ENCODE data around the gene SLC26A1.

The SLC26A1 gene

DNA sequence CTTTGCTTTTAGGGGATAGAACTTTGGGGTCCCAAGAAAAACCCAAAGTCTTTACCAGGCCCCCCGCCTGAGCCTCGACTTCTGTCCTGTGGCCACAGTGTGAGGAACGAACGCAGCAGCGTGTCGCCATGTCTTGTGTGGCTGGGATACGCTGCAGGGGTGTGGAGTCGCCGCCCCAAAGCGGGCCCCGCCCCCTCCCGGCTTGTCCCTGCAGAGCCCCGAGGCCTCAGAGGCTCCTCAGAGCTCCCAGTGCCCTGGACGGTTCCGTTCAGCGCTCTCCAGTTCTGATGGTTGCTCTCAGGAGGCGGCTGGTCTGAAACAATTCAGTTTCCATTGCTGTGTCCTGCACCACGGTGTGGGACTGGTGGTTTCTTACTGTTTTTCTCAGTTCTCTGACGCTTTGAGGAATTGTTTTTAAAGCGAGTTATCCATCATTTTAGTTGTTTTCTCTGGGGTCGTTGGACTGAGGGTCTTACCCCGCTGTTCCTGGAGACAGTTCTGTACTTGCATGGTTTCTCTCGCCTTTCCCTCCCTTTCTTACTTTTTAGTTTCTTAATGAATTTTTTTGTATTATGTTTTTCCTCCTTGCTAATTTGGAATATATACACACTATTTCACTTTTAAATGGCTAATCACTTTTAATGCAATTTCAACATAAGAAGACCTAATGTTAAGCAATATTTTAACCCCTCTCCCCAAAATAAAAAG is 7.9 kb downstream of the SLC26A1 start:
- TF ChIP-seq SIN3A (IDR thresholded peaks at IDR 0.05; ENCODE audit: borderline replicate concordance, insufficient read depth, low read length) (no peak), FOXP2 (optimal IDR thresholded peaks at IDR 0.05; ENCODE audit: borderline replicate concordance, extremely low read depth, extremely low read length, insufficient read depth) (no peak), POLR2AphosphoS5 (IDR thresholded peaks at IDR 0.05; ENCODE audit: low read depth, low read length) (no peak), TAF1 (IDR thresholded peaks at IDR 0.05; ENCODE audit: borderline replicate concordance, insufficient read depth, low read length) (no peak)
- TF ChIP-seq, protein P1, sequence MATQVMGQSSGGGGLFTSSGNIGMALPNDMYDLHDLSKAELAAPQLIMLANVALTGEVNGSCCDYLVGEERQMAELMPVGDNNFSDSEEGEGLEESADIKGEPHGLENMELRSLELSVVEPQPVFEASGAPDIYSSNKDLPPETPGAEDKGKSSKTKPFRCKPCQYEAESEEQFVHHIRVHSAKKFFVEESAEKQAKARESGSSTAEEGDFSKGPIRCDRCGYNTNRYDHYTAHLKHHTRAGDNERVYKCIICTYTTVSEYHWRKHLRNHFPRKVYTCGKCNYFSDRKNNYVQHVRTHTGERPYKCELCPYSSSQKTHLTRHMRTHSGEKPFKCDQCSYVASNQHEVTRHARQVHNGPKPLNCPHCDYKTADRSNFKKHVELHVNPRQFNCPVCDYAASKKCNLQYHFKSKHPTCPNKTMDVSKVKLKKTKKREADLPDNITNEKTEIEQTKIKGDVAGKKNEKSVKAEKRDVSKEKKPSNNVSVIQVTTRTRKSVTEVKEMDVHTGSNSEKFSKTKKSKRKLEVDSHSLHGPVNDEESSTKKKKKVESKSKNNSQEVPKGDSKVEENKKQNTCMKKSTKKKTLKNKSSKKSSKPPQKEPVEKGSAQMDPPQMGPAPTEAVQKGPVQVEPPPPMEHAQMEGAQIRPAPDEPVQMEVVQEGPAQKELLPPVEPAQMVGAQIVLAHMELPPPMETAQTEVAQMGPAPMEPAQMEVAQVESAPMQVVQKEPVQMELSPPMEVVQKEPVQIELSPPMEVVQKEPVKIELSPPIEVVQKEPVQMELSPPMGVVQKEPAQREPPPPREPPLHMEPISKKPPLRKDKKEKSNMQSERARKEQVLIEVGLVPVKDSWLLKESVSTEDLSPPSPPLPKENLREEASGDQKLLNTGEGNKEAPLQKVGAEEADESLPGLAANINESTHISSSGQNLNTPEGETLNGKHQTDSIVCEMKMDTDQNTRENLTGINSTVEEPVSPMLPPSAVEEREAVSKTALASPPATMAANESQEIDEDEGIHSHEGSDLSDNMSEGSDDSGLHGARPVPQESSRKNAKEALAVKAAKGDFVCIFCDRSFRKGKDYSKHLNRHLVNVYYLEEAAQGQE (IDR thresholded peaks at IDR 0.05; ENCODE audit: insufficient read depth in 1 of 2, low read depth in 2 of 2, low read length in 2 of 2), result no peak

DNA sequence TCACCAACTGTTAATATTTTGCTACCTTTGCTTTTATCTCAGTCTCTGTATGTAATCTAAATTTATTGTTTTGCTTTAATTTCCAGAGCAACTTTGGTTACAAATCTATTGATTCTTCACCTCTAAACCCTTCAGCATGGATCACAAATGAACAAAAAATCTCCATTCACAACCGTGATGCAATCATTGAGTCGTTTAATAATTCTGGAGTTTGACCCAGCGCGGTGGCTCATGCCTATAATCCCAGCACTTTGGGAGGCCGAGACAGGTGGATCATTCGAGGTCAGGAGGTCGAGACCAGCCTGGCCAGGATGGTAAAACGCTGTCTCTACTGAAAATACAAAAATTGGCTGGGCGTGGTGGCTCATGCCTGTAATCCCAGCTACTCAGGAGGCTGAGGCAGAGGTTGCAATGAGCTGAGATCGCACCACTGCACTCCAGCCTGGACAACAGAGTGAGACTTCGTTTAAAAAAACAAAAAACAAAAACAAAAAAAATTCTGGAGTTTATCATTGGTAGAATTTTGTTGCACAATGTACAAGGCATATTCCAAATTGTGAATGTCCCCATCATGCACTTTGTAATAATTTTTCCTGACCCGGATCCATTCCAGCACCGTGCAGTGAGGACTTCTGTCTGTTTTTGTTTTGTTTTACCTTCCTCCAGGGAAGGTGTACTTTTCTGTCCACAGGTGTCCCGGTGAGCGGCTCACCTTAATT is 8.7 kb downstream of the SLC26A1 start:
- TF ChIP-seq POLR2AphosphoS5 (IDR thresholded peaks at IDR 0.05; ENCODE audit: low read depth, low read length) (no peak), SIN3A (IDR thresholded peaks at IDR 0.05; ENCODE audit: borderline replicate concordance, insufficient read depth, low read length) (no peak), TAF1 (IDR thresholded peaks at IDR 0.05; ENCODE audit: borderline replicate concordance, insufficient read depth, low read length) (no peak)
- TF ChIP-seq, protein P1 (IDR thresholded peaks at IDR 0.05; ENCODE audit: insufficient read depth in 1 of 2, low read depth in 2 of 2, low read length in 2 of 2), result no peak

DNA sequence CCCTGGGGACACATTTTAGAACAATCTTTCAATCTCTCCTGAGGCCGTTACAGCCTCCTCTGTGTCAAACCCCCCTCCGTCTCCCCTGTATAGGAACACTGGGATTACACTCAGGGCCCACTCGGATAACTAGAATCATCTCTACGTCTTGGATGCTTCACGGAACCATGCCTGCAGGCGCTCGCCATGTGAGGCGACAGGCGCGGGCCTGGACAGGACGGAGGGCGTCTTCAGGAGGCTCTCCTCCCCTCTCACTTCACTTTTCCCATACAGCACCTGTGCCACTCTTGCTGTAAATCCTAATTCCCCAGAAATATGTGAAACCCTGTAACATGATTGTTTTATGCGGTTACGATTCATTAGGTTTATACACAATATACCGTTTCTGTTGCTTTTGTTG is 10.4 kb downstream of the SLC26A1 start:
- TF ChIP-seq FOXP2 (optimal IDR thresholded peaks at IDR 0.05; ENCODE audit: borderline replicate concordance, extremely low read depth, extremely low read length, insufficient read depth) (no peak), SIN3A (IDR thresholded peaks at IDR 0.05; ENCODE audit: borderline replicate concordance, insufficient read depth, low read length) (no peak), TAF1 (IDR thresholded peaks at IDR 0.05; ENCODE audit: borderline replicate concordance, insufficient read depth, low read length) (no peak), POLR2AphosphoS5 (IDR thresholded peaks at IDR 0.05; ENCODE audit: low read depth, low read length) (no peak)
- TF ChIP-seq, protein P1 (IDR thresholded peaks at IDR 0.05; ENCODE audit: insufficient read depth in 1 of 2, low read depth in 2 of 2, low read length in 2 of 2), result no peak

DNA sequence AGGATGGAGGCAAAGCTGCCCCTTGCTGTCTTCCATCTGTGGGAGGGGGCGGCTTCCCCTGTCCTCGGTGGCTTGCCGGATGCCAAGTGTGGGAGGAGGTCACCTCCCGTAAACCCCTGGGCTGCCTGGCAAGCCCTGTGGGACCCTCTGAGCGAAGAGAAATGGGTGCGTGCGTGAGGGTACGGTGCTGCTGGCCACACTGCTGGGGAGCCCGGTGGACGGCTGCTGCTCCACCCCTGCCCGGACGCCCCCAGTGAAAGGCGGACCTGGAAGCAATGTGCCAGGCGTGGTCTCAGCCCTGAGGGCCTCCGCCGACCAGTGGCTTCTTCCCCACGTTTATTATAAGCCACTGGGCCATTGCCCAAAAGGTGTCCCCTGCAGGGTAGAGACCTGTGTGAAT is 10.9 kb downstream of the SLC26A1 start:
- TF ChIP-seq SIN3A (IDR thresholded peaks at IDR 0.05; ENCODE audit: borderline replicate concordance, insufficient read depth, low read length) (no peak), TAF1 (IDR thresholded peaks at IDR 0.05; ENCODE audit: borderline replicate concordance, insufficient read depth, low read length) (no peak), POLR2AphosphoS5 (IDR thresholded peaks at IDR 0.05; ENCODE audit: low read depth, low read length) (no peak), FOXP2 (optimal IDR thresholded peaks at IDR 0.05; ENCODE audit: borderline replicate concordance, extremely low read depth, extremely low read length, insufficient read depth) (no peak)
- TF ChIP-seq, protein P1 (IDR thresholded peaks at IDR 0.05; ENCODE audit: insufficient read depth in 1 of 2, low read depth in 2 of 2, low read length in 2 of 2), result no peak

Data from PFSK-1 (cell line).